CD1c-positive myeloid dendritic cell (primary cell): ENCODE data around the gene ACP4.

ENCODE experiments used
- DNase-seq: peaks from one replicate; pipeline ENCODE4 v3.0.0-alpha.2; 2016; ENCODE audit errors: extremely low spot score

The ACP4 gene

GRCh38 chr19:50844296-50844935 is 54.2 kb downstream of the ACP4 start:
- no peak for DNase-seq
